PFSK-1 (cell line): ENCODE data around the gene CPHXL.

Experiments used
- POLR2AphosphoS5 ChIP-seq: IDR thresholded peaks from 2 replicates; pipeline ENCODE4 v1.6.1; 2012; ENCODE audit warnings: low read depth, mild to moderate bottlenecking, control low read depth, low read length, moderate library complexity
- SIN3A ChIP-seq: IDR thresholded peaks from 2 replicates; pipeline ENCODE4 v1.6.1; 2012; ENCODE audit warnings: mild to moderate bottlenecking, low read length, moderate library complexity, borderline replicate concordance; ENCODE audit not compliant: insufficient read depth
- TAF1 ChIP-seq: IDR thresholded peaks from 2 replicates; pipeline ENCODE4 v1.6.1; 2012; ENCODE audit warnings: low read length, control low read depth, borderline replicate concordance; ENCODE audit not compliant: insufficient read depth

- TF ChIP-seq POLR2AphosphoS5 (no peak), TAF1 (no peak), SIN3A (no peak)
Observed at GRCh38 chr16:75760018-75760519, 33.8 kb upstream of the CPHXL start.
